ENCODE measurements around the gene INSYN2B.

INSYN2B gene

GRCh38 chr5:169945831-169946261, 34.4 kb downstream of the INSYN2B start:
- H3K9me3 ChIP-seq (replicated peaks; ENCODE audit: low read length): no peaks in the 10 kb centered on the region

GRCh38 chr5:169944922-169945680, 35.2 kb downstream of the INSYN2B start:
- H3K4me3 ChIP-seq (ENCODE audit: low read length): no peak overlapping the region
- peaks cover 4% of the 10 kb centered on the region for H3K36me3 ChIP-seq (ENCODE audit: insufficient read depth, low read length)
- H3K9me3 ChIP-seq (replicated peaks; ENCODE audit: low read length): no peaks in the 10 kb centered on the region
- H3K4me2 ChIP-seq (ENCODE audit: low read length): peak overlapping the region; percentile 18
- peaks cover 18% of the 10 kb centered on the region for H3K4me1 ChIP-seq (ENCODE audit: control insufficient read depth, insufficient read depth, low read length)
- no peak overlapping the region for H3K9ac ChIP-seq (ENCODE audit: low read depth, low read length)
- no peaks in the 10 kb centered on the region for H3K27me3 ChIP-seq (ENCODE audit: control insufficient read depth, insufficient read depth, low read length)

More at GRCh38 chr5:169945831-169946261, 34.4 kb downstream of the INSYN2B start:
- H3K36me3 ChIP-seq (ENCODE audit: insufficient read depth, low read length): peaks cover 4% of the 10 kb centered on the region
- peak overlapping the region; percentile 19 for H3K9ac ChIP-seq (ENCODE audit: low read depth, low read length)
- peaks cover 18% of the 10 kb centered on the region for H3K4me1 ChIP-seq (ENCODE audit: control insufficient read depth, insufficient read depth, low read length)
- H3K4me2 ChIP-seq (ENCODE audit: low read length): peak overlapping the region; percentile 18
- no peak overlapping the region for H3K4me3 ChIP-seq (ENCODE audit: low read length)
- no peaks in the 10 kb centered on the region for H3K27me3 ChIP-seq (ENCODE audit: control insufficient read depth, insufficient read depth, low read length)

GRCh38 chr5:169944115-169944514, 36.2 kb downstream of the INSYN2B start:
- Histone ChIP-seq H3K9ac (ENCODE audit: low read depth, low read length) (no peak overlapping the region), H3K36me3 (ENCODE audit: insufficient read depth, low read length) (peaks cover 4% of the 10 kb centered on the region), H3K4me3 (ENCODE audit: low read length) (no peak overlapping the region), H3K27me3 (ENCODE audit: control insufficient read depth, insufficient read depth, low read length) (no peaks in the 10 kb centered on the region), H3K4me2 (ENCODE audit: low read length) (no peak overlapping the region), H3K4me1 (ENCODE audit: control insufficient read depth, insufficient read depth, low read length) (peaks cover 18% of the 10 kb centered on the region), H3K9me3 (replicated peaks; ENCODE audit: low read length) (no peaks in the 10 kb centered on the region)

- no peak overlapping the region for H3K4me3 ChIP-seq (ENCODE audit: low read length)
Observed at GRCh38 chr5:169943026-169943425, 37.3 kb downstream of the INSYN2B start.

GRCh38 chr5:169942181-169942580, 38.1 kb downstream of the INSYN2B start:
- no peak overlapping the region for H3K9ac ChIP-seq (ENCODE audit: low read depth, low read length)
- H3K4me1 ChIP-seq (ENCODE audit: control insufficient read depth, insufficient read depth, low read length): peaks cover 18% of the 10 kb centered on the region
- no peak overlapping the region for H3K4me3 ChIP-seq (ENCODE audit: low read length)

More at GRCh38 chr5:169943026-169943425, 37.3 kb downstream of the INSYN2B start:
- Histone ChIP-seq H3K9me3 (replicated peaks; ENCODE audit: low read length) (no peaks in the 10 kb centered on the region), H3K4me1 (ENCODE audit: control insufficient read depth, insufficient read depth, low read length) (peaks cover 18% of the 10 kb centered on the region), H3K9ac (ENCODE audit: low read depth, low read length) (no peak overlapping the region), H3K27me3 (ENCODE audit: control insufficient read depth, insufficient read depth, low read length) (no peaks in the 10 kb centered on the region), H3K36me3 (ENCODE audit: insufficient read depth, low read length) (peaks cover 4% of the 10 kb centered on the region), H3K4me2 (ENCODE audit: low read length) (no peak overlapping the region)

GRCh38 chr5:169941542-169941941, 38.8 kb downstream of the INSYN2B start:
- Histone ChIP-seq H3K9me3 (replicated peaks; ENCODE audit: low read length) (no peaks in the 10 kb centered on the region), H3K36me3 (ENCODE audit: insufficient read depth, low read length) (peaks cover 4% of the 10 kb centered on the region), H3K4me3 (ENCODE audit: low read length) (no peak overlapping the region), H3K4me2 (ENCODE audit: low read length) (no peak overlapping the region), H3K27me3 (ENCODE audit: control insufficient read depth, insufficient read depth, low read length) (no peaks in the 10 kb centered on the region), H3K4me1 (ENCODE audit: control insufficient read depth, insufficient read depth, low read length) (peaks cover 13% of the 10 kb centered on the region), H3K9ac (ENCODE audit: low read depth, low read length) (no peak overlapping the region)

More at GRCh38 chr5:169942181-169942580, 38.1 kb downstream of the INSYN2B start:
- no peak overlapping the region for H3K4me2 ChIP-seq (ENCODE audit: low read length)
- H3K9me3 ChIP-seq (replicated peaks; ENCODE audit: low read length): no peaks in the 10 kb centered on the region
- H3K27me3 ChIP-seq (ENCODE audit: control insufficient read depth, insufficient read depth, low read length): no peaks in the 10 kb centered on the region
- peaks cover 4% of the 10 kb centered on the region for H3K36me3 ChIP-seq (ENCODE audit: insufficient read depth, low read length)

- H3K9me3 ChIP-seq (replicated peaks; ENCODE audit: low read length): no peaks in the 10 kb centered on the region
- H3K36me3 ChIP-seq (ENCODE audit: insufficient read depth, low read length): peaks cover 4% of the 10 kb centered on the region
- no peak overlapping the region for H3K4me2 ChIP-seq (ENCODE audit: low read length)
- H3K4me3 ChIP-seq (ENCODE audit: low read length): no peak overlapping the region
- no peak overlapping the region for H3K9ac ChIP-seq (ENCODE audit: low read depth, low read length)
- H3K4me1 ChIP-seq (ENCODE audit: control insufficient read depth, insufficient read depth, low read length): no peaks in the 10 kb centered on the region
- no peaks in the 10 kb centered on the region for H3K27me3 ChIP-seq (ENCODE audit: control insufficient read depth, insufficient read depth, low read length)
Observed at GRCh38 chr5:169939731-169940130, 40.6 kb downstream of the INSYN2B start.

GRCh38 chr5:169938439-169938838, 41.9 kb downstream of the INSYN2B start:
- Histone ChIP-seq H3K27me3 (ENCODE audit: control insufficient read depth, insufficient read depth, low read length) (no peaks in the 10 kb centered on the region), H3K4me3 (ENCODE audit: low read length) (no peak overlapping the region), H3K9me3 (replicated peaks; ENCODE audit: low read length) (no peaks in the 10 kb centered on the region), H3K9ac (ENCODE audit: low read depth, low read length) (no peak overlapping the region), H3K36me3 (ENCODE audit: insufficient read depth, low read length) (no peaks in the 10 kb centered on the region), H3K4me2 (ENCODE audit: low read length) (no peak overlapping the region), H3K4me1 (ENCODE audit: control insufficient read depth, insufficient read depth, low read length) (no peaks in the 10 kb centered on the region)

GRCh38 chr5:169935762-169936161, 44.5 kb downstream of the INSYN2B start:
- Histone ChIP-seq H3K4me3 (ENCODE audit: low read length) (no peak overlapping the region), H3K9me3 (replicated peaks; ENCODE audit: low read length) (no peaks in the 10 kb centered on the region), H3K4me2 (ENCODE audit: low read length) (no peak overlapping the region), H3K9ac (ENCODE audit: low read depth, low read length) (no peak overlapping the region), H3K36me3 (ENCODE audit: insufficient read depth, low read length) (peaks cover 4% of the 10 kb centered on the region), H3K4me1 (ENCODE audit: control insufficient read depth, insufficient read depth, low read length) (no peaks in the 10 kb centered on the region), H3K27me3 (ENCODE audit: control insufficient read depth, insufficient read depth, low read length) (no peaks in the 10 kb centered on the region)

GRCh38 chr5:169934990-169935389, 45.3 kb downstream of the INSYN2B start:
- Histone ChIP-seq H3K9me3 (replicated peaks; ENCODE audit: low read length) (no peaks in the 10 kb centered on the region), H3K36me3 (ENCODE audit: insufficient read depth, low read length) (peaks cover 4% of the 10 kb centered on the region), H3K4me2 (ENCODE audit: low read length) (no peak overlapping the region), H3K4me1 (ENCODE audit: control insufficient read depth, insufficient read depth, low read length) (no peaks in the 10 kb centered on the region), H3K4me3 (ENCODE audit: low read length) (no peak overlapping the region), H3K9ac (ENCODE audit: low read depth, low read length) (no peak overlapping the region), H3K27me3 (ENCODE audit: control insufficient read depth, insufficient read depth, low read length) (no peaks in the 10 kb centered on the region)

GRCh38 chr5:169933616-169934015, 46.7 kb downstream of the INSYN2B start:
- Histone ChIP-seq H3K9me3 (replicated peaks; ENCODE audit: low read length) (no peaks in the 10 kb centered on the region), H3K27me3 (ENCODE audit: control insufficient read depth, insufficient read depth, low read length) (no peaks in the 10 kb centered on the region), H3K36me3 (ENCODE audit: insufficient read depth, low read length) (peaks cover 6% of the 10 kb centered on the region), H3K9ac (ENCODE audit: low read depth, low read length) (no peak overlapping the region), H3K4me1 (ENCODE audit: control insufficient read depth, insufficient read depth, low read length) (no peaks in the 10 kb centered on the region), H3K4me2 (ENCODE audit: low read length) (no peak overlapping the region), H3K4me3 (ENCODE audit: low read length) (no peak overlapping the region)

- H3K4me3 ChIP-seq (ENCODE audit: low read length): no peak overlapping the region
- H3K27me3 ChIP-seq (ENCODE audit: control insufficient read depth, insufficient read depth, low read length): no peaks in the 10 kb centered on the region
- H3K9me3 ChIP-seq (replicated peaks; ENCODE audit: low read length): no peaks in the 10 kb centered on the region
- H3K9ac ChIP-seq (ENCODE audit: low read depth, low read length): no peak overlapping the region
- H3K36me3 ChIP-seq (ENCODE audit: insufficient read depth, low read length): peaks cover 9% of the 10 kb centered on the region
- H3K4me1 ChIP-seq (ENCODE audit: control insufficient read depth, insufficient read depth, low read length): no peaks in the 10 kb centered on the region
- H3K4me2 ChIP-seq (ENCODE audit: low read length): no peak overlapping the region
Observed at GRCh38 chr5:169933127-169933526, 47.2 kb downstream of the INSYN2B start.
